ENCODE measurements around the gene PPCDC.

The PPCDC gene

GRCh38 chr15:75019916-75020315 is 3.5 kb upstream of the PPCDC start:
- no peak for DNase-seq

GRCh38 chr15:75021341-75021740 is 2.0 kb upstream of the PPCDC start:
- DNase-seq, result no peak

GRCh38 chr15:75022783-75023180 is 608 bp upstream of the PPCDC start:
- no peak for DNase-seq

DNA sequence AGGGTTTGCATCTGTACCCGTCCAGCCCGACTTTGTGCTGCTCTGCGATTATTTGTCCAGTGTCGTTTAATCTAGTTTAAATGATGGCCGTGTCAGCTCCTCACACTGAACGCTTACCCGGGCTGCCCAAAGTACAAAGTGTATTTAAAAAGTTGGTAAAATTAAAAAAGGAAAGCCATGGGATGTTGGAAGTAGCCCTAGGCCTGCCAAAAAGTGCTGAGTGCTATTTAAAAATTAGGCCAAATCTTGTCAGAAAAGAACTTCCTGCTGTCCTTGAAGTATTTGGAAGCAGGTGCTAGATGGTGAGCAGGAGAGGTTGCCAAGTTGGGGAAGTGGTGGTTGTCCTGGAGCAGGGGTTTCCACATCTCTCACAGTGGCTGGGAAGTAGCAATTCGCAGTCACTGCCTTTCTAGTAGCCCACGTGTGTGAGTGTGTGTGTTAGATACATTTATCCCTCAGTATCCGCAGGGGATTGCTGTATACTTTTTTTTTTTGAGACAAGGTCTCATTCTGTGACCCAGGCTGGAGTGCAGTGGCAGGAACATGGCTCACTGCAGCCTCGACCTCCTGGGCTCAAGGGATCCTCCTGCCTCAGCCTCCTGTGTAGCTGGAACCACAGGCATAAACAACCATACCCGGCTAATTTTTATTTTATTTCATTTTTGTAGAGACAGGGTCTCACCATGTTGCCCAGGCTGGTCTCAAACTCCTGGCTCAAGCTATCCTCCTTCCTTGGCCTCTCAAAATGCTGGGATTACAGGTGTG is 664 bp downstream of the PPCDC start:
- DNase-seq, result peak; percentile 49

GRCh38 chr15:75025107-75025506 is 1.7 kb downstream of the PPCDC start:
- no peak for DNase-seq

GRCh38 chr15:75025548-75026260 is 2.3 kb downstream of the PPCDC start:
- DNase-seq, result no peak

DNA sequence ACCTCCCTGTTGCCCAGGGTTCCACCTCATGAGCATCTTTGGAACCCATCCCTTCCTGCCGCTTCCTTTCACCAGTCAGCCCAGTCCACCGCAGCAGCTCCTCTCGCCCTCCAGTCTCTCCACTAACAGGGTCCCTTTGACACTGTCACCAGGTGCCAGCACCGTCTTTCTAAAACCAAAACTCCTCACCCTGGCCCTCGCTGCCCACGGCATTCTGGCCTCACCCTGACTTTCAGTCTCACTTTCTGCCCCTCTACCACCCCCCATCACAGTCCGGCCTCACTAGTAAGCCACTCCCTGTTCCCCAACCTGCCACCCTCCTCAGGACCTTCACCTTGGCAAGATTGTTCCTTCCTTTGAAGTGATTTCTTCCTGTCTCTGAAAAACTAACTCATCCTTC is 4.2 kb downstream of the PPCDC start:
- no peak for DNase-seq

- DNase-seq, result no peak
These were observed 5.6 kb downstream of the PPCDC start for GRCh38 chr15:75028991-75029377.

DNA sequence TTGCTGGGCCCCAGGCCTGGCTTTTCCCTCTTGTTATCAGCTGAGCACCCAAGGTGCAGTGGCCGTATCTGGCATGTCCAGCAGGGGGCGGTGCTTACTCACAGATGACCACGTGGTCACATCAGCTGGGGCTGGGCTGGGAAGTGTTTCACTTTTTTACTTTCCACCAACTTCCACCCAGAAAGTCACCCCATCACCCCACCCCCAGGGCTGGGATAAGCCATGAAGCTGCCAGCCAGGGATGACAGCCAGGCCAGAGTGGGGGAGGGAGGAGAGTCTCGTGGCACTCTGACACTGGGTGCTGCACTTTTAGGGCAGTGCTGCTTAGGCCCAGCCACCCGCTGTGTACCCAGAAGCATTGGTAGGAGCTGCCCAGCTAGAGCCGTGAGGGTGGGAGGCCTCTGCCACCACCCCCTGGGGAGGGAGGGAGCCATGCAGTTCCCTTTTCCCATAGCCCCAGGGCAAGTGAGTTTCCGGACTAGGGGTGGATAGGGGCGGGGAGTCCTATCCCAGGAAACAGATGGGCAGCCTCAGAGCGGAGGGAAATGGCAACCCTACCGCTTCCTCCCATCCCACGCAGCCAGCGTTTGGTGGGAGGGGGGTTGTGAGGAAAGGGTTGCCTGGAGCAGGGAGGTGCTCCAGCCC is 6.1 kb downstream of the PPCDC start:
- peak; percentile 73 for DNase-seq

- peak; percentile 67 for DNase-seq
These were observed 6.6 kb downstream of the PPCDC start for GRCh38 chr15:75030023-75030413.

DNA sequence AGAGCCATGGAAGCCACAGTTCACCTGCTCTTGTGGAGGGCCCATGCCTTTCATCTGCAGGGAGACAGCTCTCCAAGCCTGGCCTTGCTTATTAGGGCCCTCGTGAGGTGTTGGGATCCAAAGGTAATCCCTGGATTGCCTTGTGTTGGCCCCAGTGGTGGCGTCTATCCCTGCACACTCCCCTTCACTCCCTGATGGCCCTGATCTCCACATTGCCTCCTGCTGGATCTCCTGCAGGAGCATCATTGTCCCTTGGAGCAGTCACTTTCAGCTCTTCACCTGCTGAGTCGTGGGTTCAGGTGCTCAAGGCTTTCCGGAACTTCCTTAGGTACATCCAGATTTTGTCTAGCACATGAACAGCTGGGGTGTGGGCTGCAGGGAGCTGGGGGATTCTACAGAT is 7.0 kb downstream of the PPCDC start:
- DNase-seq, result no peak

DNA sequence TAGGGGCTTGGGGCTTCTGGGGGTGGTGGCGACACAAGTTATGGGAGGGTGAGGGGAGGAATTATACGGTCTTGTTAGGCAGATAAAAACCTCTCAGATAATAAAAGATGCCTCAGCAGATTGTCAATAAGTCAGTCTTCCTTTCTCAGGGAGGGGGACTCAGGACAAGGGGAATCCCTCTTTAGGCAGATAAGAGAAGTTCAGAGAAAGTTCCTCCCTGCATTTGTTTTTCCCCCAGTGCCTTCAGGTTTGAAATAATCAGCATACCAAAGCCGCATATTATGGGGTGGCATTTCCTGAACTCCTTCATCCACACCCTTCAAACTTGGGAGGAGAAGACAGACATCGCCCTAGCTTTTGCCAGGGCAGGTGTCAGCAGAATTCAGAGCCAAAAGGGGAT is 8.5 kb downstream of the PPCDC start:
- DNase-seq, result no peak

DNA sequence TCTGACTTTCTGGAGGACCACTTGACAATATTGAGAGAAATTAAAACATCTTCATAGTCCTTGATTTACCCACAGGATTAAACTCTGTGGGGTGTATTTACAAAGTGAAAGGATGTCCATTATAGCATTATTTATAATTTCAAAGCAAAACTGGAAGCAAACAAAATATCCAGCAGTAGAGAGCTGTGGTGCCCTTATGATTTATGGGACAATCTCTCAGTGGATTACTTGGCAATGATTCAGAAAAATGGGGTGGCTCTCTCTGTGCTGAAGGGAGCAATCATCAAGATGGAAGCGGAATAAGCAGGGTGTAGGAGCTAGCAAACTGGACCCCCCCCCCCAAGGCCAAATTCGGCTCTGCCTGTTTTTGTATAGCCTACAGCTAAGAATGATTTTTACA is 9.0 kb downstream of the PPCDC start:
- no peak for DNase-seq

DNA sequence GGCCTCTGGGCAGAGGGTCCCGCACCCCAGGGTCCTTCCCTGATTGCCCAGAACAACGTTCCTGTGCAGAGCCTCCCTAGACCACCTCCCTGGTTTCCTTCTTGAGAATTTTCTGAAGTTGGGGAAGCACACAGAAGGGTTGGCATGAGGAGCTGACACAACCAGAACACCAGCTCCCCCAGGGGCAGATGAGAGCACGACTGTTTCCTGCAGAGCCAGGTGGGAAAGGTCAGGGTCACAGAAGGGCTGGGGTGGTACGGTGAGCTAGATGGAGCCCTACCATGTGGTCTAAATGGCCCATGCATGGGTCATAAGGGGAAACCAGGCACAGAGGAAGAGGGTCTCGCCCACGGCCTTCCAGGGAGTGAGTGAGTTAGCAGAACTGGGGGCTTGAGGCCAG is 10.4 kb downstream of the PPCDC start:
- DNase-seq, result no peak

DNA sequence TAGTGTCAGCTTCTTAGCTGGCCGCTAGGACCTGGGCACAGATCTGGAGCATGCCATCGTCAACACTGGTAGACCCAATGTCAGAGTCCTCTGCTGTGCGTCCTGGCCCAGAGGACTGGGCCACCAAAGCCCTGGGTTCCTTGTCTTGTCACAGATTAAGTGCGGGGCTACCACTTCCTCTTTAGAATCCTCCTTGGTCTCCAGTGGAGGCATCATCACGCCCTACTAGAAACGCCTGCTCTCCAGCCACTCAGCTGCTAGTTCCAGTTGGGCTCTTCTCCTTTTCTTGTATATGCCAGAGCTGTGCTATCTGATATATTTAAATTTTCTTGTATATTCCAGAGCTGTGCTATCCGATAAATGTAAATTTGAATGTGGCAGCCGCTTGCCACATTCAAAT is 11.2 kb downstream of the PPCDC start:
- DNase-seq, result no peak

GRCh38 chr15:75036212-75036616 is 12.8 kb downstream of the PPCDC start:
- no peak for DNase-seq

- no peak for DNase-seq
These were observed 14.3 kb downstream of the PPCDC start for GRCh38 chr15:75037685-75038084.

- DNase-seq, result no peak
These were observed 14.8 kb downstream of the PPCDC start for GRCh38 chr15:75038231-75038630.

DNA sequence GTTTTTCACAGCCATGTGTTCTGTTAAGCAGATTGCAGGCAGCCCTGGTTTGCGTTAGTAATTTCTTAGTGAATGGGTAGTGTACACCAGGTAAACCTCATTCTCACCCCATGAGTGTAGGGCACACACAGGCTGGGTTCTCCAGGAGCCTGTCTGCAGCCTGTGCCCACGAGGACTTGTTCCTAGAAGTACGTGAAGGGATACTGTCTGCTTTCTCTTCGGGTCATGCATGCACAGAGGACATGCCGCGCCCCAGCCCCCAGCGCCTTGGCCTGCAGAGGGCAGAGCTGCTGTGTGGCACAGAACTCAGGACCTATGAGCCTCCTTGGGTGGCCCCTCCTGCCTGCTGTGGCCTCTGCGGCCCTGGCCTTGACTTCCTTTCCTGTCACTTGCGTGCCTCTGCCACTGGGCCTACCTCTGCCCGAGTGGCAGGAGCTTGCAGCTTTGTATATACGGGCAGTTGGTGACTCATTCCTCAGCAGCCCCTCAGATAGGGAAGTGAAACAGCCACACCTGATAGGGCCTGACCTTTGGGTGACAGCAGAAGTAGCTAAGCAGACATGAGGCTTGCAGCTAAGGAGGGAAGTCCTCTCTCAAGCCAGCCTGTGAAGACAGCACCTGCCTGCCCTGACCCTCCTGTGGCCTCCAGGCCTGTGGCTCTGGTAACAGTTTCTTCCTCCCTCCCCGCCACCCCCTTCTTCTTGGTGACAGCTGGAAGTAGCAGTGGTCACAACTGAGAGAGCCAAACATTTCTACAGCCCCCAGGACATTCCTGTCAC is 19.5 kb downstream of the PPCDC start:
- no peak for DNase-seq

- DNase-seq, result no peak
These were observed 20.3 kb downstream of the PPCDC start for GRCh38 chr15:75043509-75044257.

DNA sequence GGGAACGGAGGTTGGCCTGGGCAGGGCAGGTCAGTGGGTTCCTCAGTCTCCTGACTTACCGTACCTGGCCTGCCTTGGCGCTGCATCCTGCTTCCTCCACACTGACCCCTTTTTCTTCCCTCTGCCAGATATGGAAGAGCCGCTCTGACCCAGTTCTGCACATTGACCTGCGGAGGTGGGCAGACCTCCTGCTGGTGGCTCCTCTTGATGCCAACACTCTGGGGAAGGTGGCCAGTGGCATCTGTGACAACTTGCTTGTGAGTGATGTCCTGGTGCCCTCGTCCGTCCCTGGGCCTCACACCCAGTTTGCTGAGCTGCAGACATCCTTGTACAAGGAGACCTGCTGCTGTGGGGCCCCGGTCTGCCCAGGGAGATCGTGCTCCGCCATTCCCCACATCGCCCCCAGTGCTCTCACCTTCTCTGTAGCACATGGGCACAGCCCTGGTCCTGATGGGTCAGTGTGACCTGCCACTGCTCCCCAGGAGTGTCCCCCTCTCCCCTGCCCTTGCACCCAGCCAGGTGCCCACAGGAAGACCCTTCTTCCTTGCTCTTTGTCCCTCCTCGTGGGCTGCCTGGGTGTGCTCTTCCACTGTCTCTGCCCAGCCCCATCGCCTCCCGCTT is 21.0 kb downstream of the PPCDC start:
- DNase-seq, result no peak
